BLaER1 treated with 17β-estradiol and CSF1 and Interleukin-3, amounts not matched to agents 10 nM and 100 nM (cell line): ENCODE data around the gene TOX2.
A peak's percentile ranks its signal among the peaks of the same experiment; 100 is the strongest.

ENCODE experiments used
- H3K27ac ChIP-seq, 11 experiments: shearing (Covaris generic); formaldehyde crosslinking; 2 replicates each; pipeline ENCODE4 v1.8.1; 2022
- H3K27me3 ChIP-seq, 11 experiments: shearing (Covaris generic); formaldehyde crosslinking; 2 replicates each; pipeline ENCODE4 v1.8.1; 2022
- H3K36me3 ChIP-seq, 11 experiments: shearing (Covaris generic); formaldehyde crosslinking; 2 replicates each; pipeline ENCODE4 v1.8.1; 2022
- H3K4me1 ChIP-seq, 10 experiments: shearing (Covaris generic); formaldehyde crosslinking; 2 replicates each; pipeline ENCODE4 v1.8.1; 2022
- H3K4me2 ChIP-seq, 11 experiments: shearing (Covaris generic); formaldehyde crosslinking; 2 replicates each; pipeline ENCODE4 v1.8.1; 2022
- H3K4me3 ChIP-seq, 10 experiments: shearing (Covaris generic); formaldehyde crosslinking; 2 replicates each; pipeline ENCODE4 v1.8.1; 2022
- H3K9ac ChIP-seq, 11 experiments: shearing (Covaris generic); formaldehyde crosslinking; 2 replicates each; pipeline ENCODE4 v1.8.1; 2022
- H3K9me3 ChIP-seq, 11 experiments: shearing (Covaris generic); formaldehyde crosslinking; replicated peaks in 1 of 11; 2 replicates each; pipeline ENCODE4 v1.8.1; 2022
- H4K20me1 ChIP-seq, 11 experiments: shearing (Covaris generic); formaldehyde crosslinking; 2 replicates each; pipeline ENCODE4 v1.8.1; 2022
- Cebpa-rat ChIP-seq, 11 experiments: shearing (Covaris generic); IDR thresholded peaks; 2 replicates each; pipeline ENCODE4 v1.8.1; 2022

The TOX2 gene

GRCh38 chr20:44072384-44072783 is 157.7 kb downstream of the TOX2 start:
- peak overlapping the region in 8 of 11 experiments; percentile 3 to 91 (median 36); a peak in 11 of 22 replicates for H3K9ac ChIP-seq
- no peak for TF ChIP-seq Cebpa-rat (IDR thresholded peaks at IDR 0.05)
- peak overlapping the region in 8 of 11 experiments; percentile 87 to 99 (median 97); a peak in 16 of 22 replicates for H3K27ac ChIP-seq
- H3K4me2 ChIP-seq = peak overlapping the region; percentile 78 to 99 (median 94); a peak in 21 of 22 replicates
- no peak overlapping the region for H3K4me3 ChIP-seq
- H4K20me1 ChIP-seq = no peaks in the 10 kb centered on the region
- H3K36me3 ChIP-seq = no peaks in the 10 kb centered on the region
- no peaks in the 10 kb centered on the region for H3K9me3 ChIP-seq
- no peaks in the 10 kb centered on the region for H3K27me3 ChIP-seq
- H3K4me1 ChIP-seq = peaks cover 62 to 89% (median 78%) of the 10 kb centered on the region in 10 experiments

- TF ChIP-seq Cebpa-rat (IDR thresholded peaks at IDR 0.05) = no peak
These were observed 158.5 kb downstream of the TOX2 start for GRCh38 chr20:44073011-44073674.

GRCh38 chr20:44073675-44074071 is 159.0 kb downstream of the TOX2 start:
- Histone ChIP-seq H3K36me3 (no peaks in the 10 kb centered on the region), H4K20me1 (no peaks in the 10 kb centered on the region), H3K27ac (peak overlapping the region in 5 of 11 experiments; percentile 96 to 99 (median 98); a peak in 8 of 22 replicates), H3K4me1 (peaks cover 49 to 84% (median 68%) of the 10 kb centered on the region in 10 experiments), H3K27me3 (no peaks in the 10 kb centered on the region), H3K4me3 (no peak overlapping the region), H3K9ac (0 out of 22 replicates have a peak overlapping the region, but pooled peaks of 1 of the 11 experiments have one; percentile 91), H3K4me2 (peak overlapping the region; percentile 78 to 99 (median 94)), H3K9me3 (no peaks in the 10 kb centered on the region)
- TF ChIP-seq Cebpa-rat (IDR thresholded peaks at IDR 0.05) = no peak

More at GRCh38 chr20:44073011-44073674, 158.5 kb downstream of the TOX2 start:
- Histone ChIP-seq H3K4me3 (no peak overlapping the region), H3K9me3 (no peaks in the 10 kb centered on the region), H3K9ac (peak overlapping the region in 6 of 11 experiments; percentile 3 to 91 (median 68); a peak in 9 of 22 replicates), H3K27me3 (no peaks in the 10 kb centered on the region), H3K4me1 (peaks cover 54 to 84% (median 71%) of the 10 kb centered on the region in 10 experiments), H3K36me3 (no peaks in the 10 kb centered on the region), H4K20me1 (no peaks in the 10 kb centered on the region), H3K27ac (peak overlapping the region in 8 of 11 experiments; percentile 87 to 99 (median 97); a peak in 16 of 22 replicates), H3K4me2 (peak overlapping the region; percentile 78 to 99 (median 94))

- no peaks in the 10 kb centered on the region for H4K20me1 ChIP-seq
- peak overlapping the region in 9 of 11 experiments; percentile 7 to 99 (median 87); a peak in 15 of 22 replicates for H3K4me2 ChIP-seq
- H3K9ac ChIP-seq = peak overlapping the region in 2 of 11 experiments; percentile 9 to 29; a peak in 1 of 22 replicates
- no peaks in the 10 kb centered on the region for H3K27me3 ChIP-seq
- peaks cover 41 to 82% (median 62%) of the 10 kb centered on the region in 10 experiments for H3K4me1 ChIP-seq
- peak overlapping the region in 7 of 11 experiments; percentile 20 to 56 (median 37); a peak in 13 of 22 replicates for H3K27ac ChIP-seq
- no peaks in the 10 kb centered on the region for H3K36me3 ChIP-seq
- TF ChIP-seq Cebpa-rat (IDR thresholded peaks at IDR 0.05) = no peak
- H3K9me3 ChIP-seq = no peaks in the 10 kb centered on the region
- no peak overlapping the region for H3K4me3 ChIP-seq
These were observed 159.8 kb downstream of the TOX2 start for GRCh38 chr20:44074252-44075151.

- H4K20me1 ChIP-seq = no peaks in the 10 kb centered on the region
- H3K4me3 ChIP-seq = no peak overlapping the region
- peak overlapping the region in 7 of 11 experiments; percentile 3 to 56 (median 37); a peak in 11 of 22 replicates for H3K27ac ChIP-seq
- no peaks in the 10 kb centered on the region for H3K9me3 ChIP-seq
- H3K4me2 ChIP-seq = peak overlapping the region in 8 of 11 experiments; percentile 7 to 99 (median 90); a peak in 9 of 22 replicates
- no peaks in the 10 kb centered on the region for H3K27me3 ChIP-seq
- no peak overlapping the region for H3K9ac ChIP-seq
- H3K36me3 ChIP-seq = no peaks in the 10 kb centered on the region
- TF ChIP-seq Cebpa-rat (IDR thresholded peaks at IDR 0.05) = no peak
- H3K4me1 ChIP-seq = peaks cover 38 to 82% (median 58%) of the 10 kb centered on the region in 10 experiments
These were observed 160.7 kb downstream of the TOX2 start for GRCh38 chr20:44075191-44075949.

- Histone ChIP-seq H3K27ac (peak overlapping the region in 3 of 11 experiments; percentile 20 to 56 (median 52); a peak in 5 of 22 replicates), H3K4me2 (0 out of 22 replicates have a peak overlapping the region, but pooled peaks of 1 of the 11 experiments have one; percentile 98), H3K9ac (no peak overlapping the region), H4K20me1 (no peaks in the 10 kb centered on the region), H3K27me3 (no peaks in the 10 kb centered on the region), H3K36me3 (no peaks in the 10 kb centered on the region), H3K4me3 (no peak overlapping the region), H3K9me3 (no peaks in the 10 kb centered on the region), H3K4me1 (peaks cover 36 to 78% (median 55%) of the 10 kb centered on the region in 10 experiments)
- no peak for TF ChIP-seq Cebpa-rat (IDR thresholded peaks at IDR 0.05)
These were observed 161.2 kb downstream of the TOX2 start for GRCh38 chr20:44075950-44076232.

GRCh38 chr20:44079291-44079690 is 164.6 kb downstream of the TOX2 start:
- Histone ChIP-seq H3K27ac (peak overlapping the region in 3 of 11 experiments; percentile 3 to 41 (median 34); a peak in 2 of 22 replicates), H3K4me3 (no peak overlapping the region), H3K4me2 (0 out of 22 replicates have a peak overlapping the region, but pooled peaks of 2 of the 11 experiments have one; percentile 16 to 22), H4K20me1 (no peaks in the 10 kb centered on the region), H3K4me1 (peaks cover 9 to 56% (median 29%) of the 10 kb centered on the region in 10 experiments; a peak in 18 of 20 replicates), H3K9me3 (no peaks in the 10 kb centered on the region), H3K27me3 (no peaks in the 10 kb centered on the region), H3K36me3 (no peaks in the 10 kb centered on the region), H3K9ac (no peak overlapping the region)
- TF ChIP-seq Cebpa-rat (IDR thresholded peaks at IDR 0.05) = no peak

- no peaks in the 10 kb centered on the region for H4K20me1 ChIP-seq
- no peak overlapping the region for H3K9ac ChIP-seq
- H3K9me3 ChIP-seq = no peaks in the 10 kb centered on the region
- H3K27me3 ChIP-seq = no peaks in the 10 kb centered on the region
- H3K27ac ChIP-seq = peak overlapping the region in 4 of 11 experiments; percentile 7 to 41 (median 29); a peak in 5 of 22 replicates
- peak overlapping the region in 5 of 11 experiments; percentile 5 to 37 (median 16); a peak in 8 of 22 replicates for H3K4me2 ChIP-seq
- H3K4me1 ChIP-seq = peaks cover 7 to 48% (median 21%) of the 10 kb centered on the region in 10 experiments; a peak in 16 of 20 replicates
- H3K36me3 ChIP-seq = no peaks in the 10 kb centered on the region
- no peak for TF ChIP-seq Cebpa-rat (IDR thresholded peaks at IDR 0.05)
- H3K4me3 ChIP-seq = no peak overlapping the region
These were observed 165.4 kb downstream of the TOX2 start for GRCh38 chr20:44080064-44080463.
